Measurements from ENCODE around the gene SLC3A2. TPM values are rescaled to one million over a fixed set of nuclear protein-coding genes. Genes with fewer than 3 reads are reported as not detected.
A peak's percentile ranks its signal among the peaks of the same experiment; 100 is the strongest.
"Not testable (repeated sequence)": the region's sequence is repeated elsewhere in the genome, so short reads cannot be mapped to it uniquely, and the experiment has no call there.

The SLC3A2 gene
- total RNA-seq, 2 experiments from 2014 or later: 190 to 202 TPM

DNA sequence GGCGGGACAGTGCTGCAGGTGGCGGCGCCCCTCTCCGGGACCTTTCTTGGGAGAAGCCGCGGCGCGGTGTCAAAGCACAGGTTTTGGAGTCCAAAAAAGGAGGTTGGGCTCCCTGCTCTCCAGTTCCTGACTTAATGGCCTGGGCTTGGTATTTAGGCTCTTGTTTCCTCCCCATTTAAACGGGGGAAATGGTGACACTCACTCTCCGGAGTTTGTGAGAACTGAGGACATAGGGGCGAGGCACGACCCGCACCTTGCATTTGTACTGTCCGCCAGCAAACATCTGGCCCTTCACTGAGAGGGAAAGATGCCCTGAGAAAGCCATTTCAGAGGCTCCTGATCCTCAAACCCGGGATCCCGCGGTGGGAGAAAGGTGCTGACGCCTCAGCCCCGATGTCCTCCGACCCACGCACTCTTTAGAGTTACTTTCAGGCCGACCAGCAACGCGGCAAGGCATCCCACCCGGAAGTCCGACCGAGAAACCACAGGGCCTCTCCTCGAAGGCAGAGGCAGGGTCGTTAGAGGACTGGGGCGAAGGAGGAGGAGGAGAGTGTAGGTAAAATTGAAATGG is 38.4 kb upstream of the SLC3A2 start:
- Mint-ChIP-seq H3K9me3 (ENCODE audit: insufficient read depth) (no peaks in the 10 kb centered on the region), H3K36me3 (ENCODE audit: low read depth) (peaks cover 14% of the 10 kb centered on the region), H3K27ac (no peak overlapping the region), H3K4me1 (ENCODE audit: low read depth) (peaks cover 19% of the 10 kb centered on the region), H3K27me3 (ENCODE audit: low read depth) (peaks cover 3% of the 10 kb centered on the region), H3K4me3 (no peak overlapping the region)
- CTCF ChIA-PET: interaction anchor here (0.7 to 3.4 kb wide), 3 partner anchors 12 to 56 kb away, joined by 3 to 30 read pairs (median 11); partner anchors contain the start of gene TMEM179B
- POLR2A ChIA-PET: interaction anchor here (0.6 to 9.7 kb wide), 45 partner anchors 10 to 1343 kb away, joined by 3 to 507 read pairs (median 12); partner anchors contain the start of genes B3GAT3, BSCL2, C11orf98 and CSKMT
- DNase-seq (peak; percentile 56), ATAC-seq (no peak)

GRCh38 chr11:62842891-62843290 is 37.8 kb upstream of the SLC3A2 start:
- not testable (repeated sequence) for H3K4me3 Mint-ChIP-seq; H3K27ac Mint-ChIP-seq; H3K9me3 Mint-ChIP-seq (ENCODE audit: insufficient read depth); DNase-seq; ATAC-seq; H3K36me3 Mint-ChIP-seq (ENCODE audit: low read depth); H3K27me3 Mint-ChIP-seq (ENCODE audit: low read depth)
- peaks cover 14% of the 10 kb centered on the region for H3K4me1 Mint-ChIP-seq (ENCODE audit: low read depth)
- ChIA-PET CTCF (interaction anchor here (0.7 to 1.5 kb wide), 2 partner anchors 11 to 56 kb away, joined by 3 to 11 read pairs; no protein-coding TSS in a partner anchor), POLR2A (interaction anchor here (0.5 to 9.7 kb wide), 5 partner anchors 10 to 430 kb away, joined by 3 to 507 read pairs (median 6); partner anchors contain the start of genes HNRNPUL2 and SLC3A2)

DNA sequence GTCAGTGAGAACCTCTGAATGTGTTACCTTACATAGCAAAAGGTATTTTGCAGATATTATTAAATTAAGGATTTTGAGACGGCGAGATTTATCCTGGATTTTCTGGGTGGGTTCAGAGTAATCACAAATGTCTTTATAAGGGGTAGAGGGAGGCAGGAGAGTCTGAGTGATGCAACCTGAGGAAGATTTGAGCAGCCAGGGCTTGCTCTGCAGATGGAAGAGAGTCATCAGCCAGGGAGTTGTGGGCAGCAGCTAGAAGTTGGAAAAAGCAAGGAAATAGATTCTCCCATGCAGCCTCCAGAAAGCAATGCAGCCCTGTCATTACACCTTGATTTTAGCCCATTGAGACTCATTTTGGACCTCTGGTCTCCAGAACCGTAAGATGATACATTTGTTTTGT is 37.2 kb upstream of the SLC3A2 start:
- DNase-seq (no peak), ATAC-seq (no peak)
- Mint-ChIP-seq H3K4me3 (no peak overlapping the region), H3K9me3 (ENCODE audit: insufficient read depth) (no peaks in the 10 kb centered on the region), H3K27me3 (ENCODE audit: low read depth) (peaks cover 3% of the 10 kb centered on the region), H3K27ac (no peak overlapping the region), H3K4me1 (ENCODE audit: low read depth) (peaks cover 13% of the 10 kb centered on the region), H3K36me3 (ENCODE audit: low read depth) (peaks cover 9% of the 10 kb centered on the region)
- ChIA-PET CTCF (interaction anchor here (1.5 kb wide), 1 partner anchor 11 kb away, joined by 11 read pairs; no protein-coding TSS in a partner anchor), POLR2A (interaction anchor here (0.5 to 9.7 kb wide), 4 partner anchors 10 to 431 kb away, joined by 3 to 507 read pairs (median 9); partner anchors contain the start of genes HNRNPUL2 and SLC3A2)

DNA sequence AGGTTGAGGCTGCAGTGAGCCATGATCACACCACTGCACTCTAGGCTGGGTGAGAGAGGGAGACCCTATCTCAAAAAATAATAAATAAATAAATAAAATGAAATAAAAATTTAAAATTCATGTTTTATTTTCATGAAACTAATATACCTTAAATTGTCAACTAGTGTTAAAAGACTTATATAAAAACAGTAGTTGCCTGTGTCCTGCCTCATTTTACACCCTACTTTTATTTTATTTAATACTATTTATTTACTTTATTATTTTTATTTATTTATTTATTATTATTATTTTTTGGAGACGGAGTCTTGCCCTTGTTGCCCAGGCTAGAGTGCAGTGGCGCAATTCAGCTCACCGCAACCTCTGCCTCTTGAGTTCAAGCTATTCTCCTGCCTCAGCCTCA is 36.5 kb upstream of the SLC3A2 start:
- ChIA-PET CTCF (interaction anchor here (0.7 kb wide), 1 partner anchor 163 kb away, joined by 3 read pairs; no protein-coding TSS in a partner anchor), POLR2A (interaction anchor here (9.7 kb wide), 1 partner anchor 9 kb away, joined by 507 read pairs; no protein-coding TSS in a partner anchor)
- H3K27me3 Mint-ChIP-seq (ENCODE audit: low read depth): peaks cover 3% of the 10 kb centered on the region
- H3K36me3 Mint-ChIP-seq (ENCODE audit: low read depth): peaks cover 6% of the 10 kb centered on the region
- no peak overlapping the region for H3K27ac Mint-ChIP-seq
- ATAC-seq (no peak), DNase-seq (no peak)
- peaks cover 9% of the 10 kb centered on the region for H3K4me1 Mint-ChIP-seq (ENCODE audit: low read depth)
- no peak overlapping the region for H3K4me3 Mint-ChIP-seq
- H3K9me3 Mint-ChIP-seq (ENCODE audit: insufficient read depth): no peaks in the 10 kb centered on the region

DNA sequence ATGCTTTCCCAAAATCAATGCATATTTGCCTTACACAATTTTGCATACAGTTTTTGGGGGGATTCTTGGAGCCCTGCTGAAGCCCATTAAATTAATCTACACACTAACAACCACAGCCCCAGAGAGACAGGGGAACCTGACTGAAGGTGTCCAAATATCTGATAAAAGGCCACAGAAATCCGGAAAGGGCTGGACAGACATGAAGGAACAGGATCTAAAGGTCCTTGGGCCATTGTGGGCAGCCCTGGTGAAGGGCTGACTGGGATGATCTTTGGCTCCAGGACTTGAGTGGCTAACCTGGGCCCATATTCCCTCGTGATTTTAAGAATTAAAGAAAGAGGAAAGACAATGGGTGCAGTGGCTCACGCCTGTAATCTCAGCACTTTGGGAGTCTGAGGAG is 34.5 kb upstream of the SLC3A2 start:
- H3K4me3 Mint-ChIP-seq: no peak overlapping the region
- ATAC-seq (no peak), DNase-seq (no peak)
- ChIA-PET POLR2A (interaction anchor here (0.6 to 9.7 kb wide), 2 partner anchors 7 to 205 kb away, joined by 4 to 507 read pairs; no protein-coding TSS in a partner anchor), CTCF (interaction anchor here (1.6 kb wide), 1 partner anchor 60 kb away, joined by 3 read pairs; no protein-coding TSS in a partner anchor)
- no peak overlapping the region for H3K27ac Mint-ChIP-seq
- H3K9me3 Mint-ChIP-seq (ENCODE audit: insufficient read depth): no peaks in the 10 kb centered on the region
- H3K27me3 Mint-ChIP-seq (ENCODE audit: low read depth): peaks cover 3% of the 10 kb centered on the region
- H3K36me3 Mint-ChIP-seq (ENCODE audit: low read depth): peaks cover under 1% of the 10 kb centered on the region
- peaks cover 8% of the 10 kb centered on the region for H3K4me1 Mint-ChIP-seq (ENCODE audit: low read depth)

GRCh38 chr11:62847767-62848314 is 32.9 kb upstream of the SLC3A2 start:
- POLR2A ChIA-PET: interaction anchor here (9.7 to 10.5 kb wide), 2 partner anchors 4 to 5 kb away, joined by 507 read pairs; partner anchors contain the start of gene WDR74
- no peak for ATAC-seq
- no peak overlapping the region for H3K4me3 Mint-ChIP-seq

DNA sequence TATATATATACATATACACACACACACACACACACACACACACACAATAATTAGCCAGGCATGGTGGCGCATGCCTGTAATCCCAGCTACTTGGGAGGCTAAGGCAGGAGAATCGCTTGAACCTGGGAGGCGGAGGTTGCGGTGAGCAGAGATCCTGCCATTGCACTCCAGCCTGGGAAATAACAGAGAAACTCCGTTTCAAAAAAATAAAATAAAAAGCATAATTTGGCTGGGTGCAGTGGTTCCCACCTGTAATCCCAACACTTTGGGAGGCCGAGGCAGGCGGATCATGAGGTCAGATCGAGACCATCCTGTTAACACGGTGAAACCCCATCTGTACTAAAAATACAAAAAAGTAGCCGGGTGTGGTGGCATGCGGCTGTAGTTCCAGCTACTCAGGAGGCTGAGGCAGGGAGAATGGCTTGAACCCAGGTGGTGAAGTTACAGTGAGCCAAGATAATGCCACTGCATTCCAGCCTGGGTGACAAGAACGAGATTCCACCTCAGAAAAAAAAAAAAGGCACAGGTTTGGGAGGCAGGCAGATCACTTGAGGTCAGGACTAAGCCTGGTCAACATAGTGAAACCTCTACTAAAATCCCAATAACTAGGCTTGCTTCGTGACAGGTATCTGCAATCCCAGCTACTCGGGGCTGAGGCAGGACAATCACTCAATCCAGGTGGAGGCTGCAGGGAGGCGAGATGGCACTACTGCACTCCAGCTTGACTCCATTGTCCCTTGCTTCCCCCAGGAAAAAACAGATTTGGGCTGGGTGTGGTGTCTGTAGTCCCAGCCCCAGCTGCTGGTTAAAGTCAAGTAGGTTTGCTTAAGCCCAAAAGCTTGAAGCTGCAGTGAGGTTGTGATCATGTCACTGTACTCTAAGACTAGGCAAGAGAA is 29.5 kb upstream of the SLC3A2 start:
- Mint-ChIP-seq H3K27me3 (ENCODE audit: low read depth) (peaks cover 3% of the 10 kb centered on the region), H3K4me3 (peak overlapping the region; percentile 15), H3K9me3 (ENCODE audit: insufficient read depth) (no peaks in the 10 kb centered on the region), H3K36me3 (ENCODE audit: low read depth) (peaks cover 48% of the 10 kb centered on the region), H3K4me1 (ENCODE audit: low read depth) (peaks cover 36% of the 10 kb centered on the region), H3K27ac (peak overlapping the region; percentile 62)
- POLR2A ChIA-PET: interaction anchor here (0.6 to 10.5 kb wide), 5 partner anchors 8 to 83 kb away, joined by 3 to 507 read pairs (median 5); partner anchors contain the start of genes SLC3A2 and WDR74
- ATAC-seq: no peak
- CTCF ChIA-PET: interaction anchor here (2.0 kb wide), 1 partner anchor 30 kb away, joined by 5 read pairs; no protein-coding TSS in a partner anchor
- DNase-seq: no peak

More at GRCh38 chr11:62847767-62848314, 32.9 kb upstream of the SLC3A2 start:
- Mint-ChIP-seq H3K9me3 (ENCODE audit: insufficient read depth) (no peaks in the 10 kb centered on the region), H3K27me3 (ENCODE audit: low read depth) (peaks cover 3% of the 10 kb centered on the region), H3K4me1 (ENCODE audit: low read depth) (peaks cover 22% of the 10 kb centered on the region), H3K36me3 (ENCODE audit: low read depth) (peaks cover 17% of the 10 kb centered on the region), H3K27ac (no peak overlapping the region)
- no peak for DNase-seq
- CTCF ChIA-PET: no interaction called here

GRCh38 chr11:62851807-62852522 is 28.7 kb upstream of the SLC3A2 start:
- ATAC-seq (no peak), DNase-seq (no peak)
- CTCF ChIA-PET: interaction anchor here (0.7 to 2.0 kb wide), 3 partner anchors 11 to 30 kb away, joined by 3 to 5 read pairs (median 3); no protein-coding TSS in a partner anchor
- peaks cover 2% of the 10 kb centered on the region for H3K27me3 Mint-ChIP-seq (ENCODE audit: low read depth)
- H3K4me1 Mint-ChIP-seq (ENCODE audit: low read depth): peaks cover 42% of the 10 kb centered on the region
- H3K27ac Mint-ChIP-seq: peak overlapping the region; percentile 62
- POLR2A ChIA-PET: interaction anchor here (0.5 to 10.5 kb wide), 4 partner anchors 8 to 718 kb away, joined by 3 to 507 read pairs (median 54); partner anchors contain the start of genes SLC3A2 and WDR74
- no peaks in the 10 kb centered on the region for H3K9me3 Mint-ChIP-seq (ENCODE audit: insufficient read depth)
- peaks cover 48% of the 10 kb centered on the region for H3K36me3 Mint-ChIP-seq (ENCODE audit: low read depth)
- H3K4me3 Mint-ChIP-seq: peak overlapping the region; percentile 15

- H3K36me3 Mint-ChIP-seq (ENCODE audit: low read depth): peaks cover 49% of the 10 kb centered on the region
- ChIA-PET POLR2A (interaction anchor here (0.5 to 10.5 kb wide), 5 partner anchors 9 to 718 kb away, joined by 3 to 507 read pairs (median 51); partner anchors contain the start of genes SLC3A2, STX5, TEX54 and WDR74), CTCF (interaction anchor here (0.7 to 3.1 kb wide), 4 partner anchors 10 to 126 kb away, joined by 3 to 11 read pairs (median 4); partner anchors contain the start of gene HNRNPUL2)
- H3K9me3 Mint-ChIP-seq (ENCODE audit: insufficient read depth): no peaks in the 10 kb centered on the region
- peak overlapping the region; percentile 99 for H3K4me3 Mint-ChIP-seq
- ATAC-seq (no peak), DNase-seq (no peak)
- peak overlapping the region; percentile 98 for H3K27ac Mint-ChIP-seq
- no peaks in the 10 kb centered on the region for H3K27me3 Mint-ChIP-seq (ENCODE audit: low read depth)
- peaks cover 48% of the 10 kb centered on the region for H3K4me1 Mint-ChIP-seq (ENCODE audit: low read depth)
Observed at GRCh38 chr11:62852523-62853188, 28.0 kb upstream of the SLC3A2 start.
